ENCODE results near the gene IFNK. TPM values are rescaled to one million over a fixed set of nuclear protein-coding genes. Genes with fewer than 3 reads are reported as not detected.

Gene IFNK
- total RNA-seq, 1 donor from 2014 or later, result not detected

- TF ChIP-seq, protein P1, sequence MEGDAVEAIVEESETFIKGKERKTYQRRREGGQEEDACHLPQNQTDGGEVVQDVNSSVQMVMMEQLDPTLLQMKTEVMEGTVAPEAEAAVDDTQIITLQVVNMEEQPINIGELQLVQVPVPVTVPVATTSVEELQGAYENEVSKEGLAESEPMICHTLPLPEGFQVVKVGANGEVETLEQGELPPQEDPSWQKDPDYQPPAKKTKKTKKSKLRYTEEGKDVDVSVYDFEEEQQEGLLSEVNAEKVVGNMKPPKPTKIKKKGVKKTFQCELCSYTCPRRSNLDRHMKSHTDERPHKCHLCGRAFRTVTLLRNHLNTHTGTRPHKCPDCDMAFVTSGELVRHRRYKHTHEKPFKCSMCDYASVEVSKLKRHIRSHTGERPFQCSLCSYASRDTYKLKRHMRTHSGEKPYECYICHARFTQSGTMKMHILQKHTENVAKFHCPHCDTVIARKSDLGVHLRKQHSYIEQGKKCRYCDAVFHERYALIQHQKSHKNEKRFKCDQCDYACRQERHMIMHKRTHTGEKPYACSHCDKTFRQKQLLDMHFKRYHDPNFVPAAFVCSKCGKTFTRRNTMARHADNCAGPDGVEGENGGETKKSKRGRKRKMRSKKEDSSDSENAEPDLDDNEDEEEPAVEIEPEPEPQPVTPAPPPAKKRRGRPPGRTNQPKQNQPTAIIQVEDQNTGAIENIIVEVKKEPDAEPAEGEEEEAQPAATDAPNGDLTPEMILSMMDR (conservative IDR thresholded peaks at IDR 0.05; ENCODE audit: low read depth, low read length), result peak; percentile 83
- no peak for DNase-seq (ENCODE audit: low read depth)
- peak within 1 kb of the TSS; percentile 70 for H3K4me3 ChIP-seq (ENCODE audit: low read depth, low read length)
Observed at GRCh38 chr9:27529316-27530278, 5.5 kb downstream of the IFNK start, which contains the start of gene MOB3B. TSS of gene MOB3B (minus strand) at chr9:27529814. CDS start at chr9:27455550, 74,264 bp downstream.

GRCh38 chr9:27530915-27531755 is 7.0 kb downstream of the IFNK start:
- TF ChIP-seq, protein P1 (conservative IDR thresholded peaks at IDR 0.05; ENCODE audit: low read depth, low read length), result no peak
- no peak overlapping the region for H3K4me3 ChIP-seq (ENCODE audit: low read depth, low read length)
- DNase-seq (ENCODE audit: low read depth), result no peak

DNA sequence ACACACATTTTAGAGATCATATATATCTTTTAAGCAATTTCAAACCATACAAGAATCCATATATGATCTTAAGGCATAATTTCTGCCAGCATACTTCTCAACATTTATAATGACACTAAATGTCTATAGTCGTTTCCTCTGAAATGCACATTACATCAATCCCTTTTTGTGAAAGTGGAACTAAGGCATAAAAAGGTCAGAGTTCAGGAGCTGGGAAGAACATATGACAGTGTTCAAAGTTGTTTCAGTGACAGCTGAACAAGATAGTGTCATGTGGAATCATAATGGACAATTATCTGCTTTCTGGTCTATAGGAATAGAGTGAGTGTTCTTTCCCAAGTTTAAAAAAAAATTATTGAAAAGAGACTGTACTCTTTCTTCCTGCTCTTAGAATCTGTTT is 8.0 kb downstream of the IFNK start:
- TF ChIP-seq, protein P1 (conservative IDR thresholded peaks at IDR 0.05; ENCODE audit: low read depth, low read length), result no peak
- DNase-seq (ENCODE audit: low read depth), result no peak
- H3K4me3 ChIP-seq (ENCODE audit: low read depth, low read length), result no peak overlapping the region

DNA sequence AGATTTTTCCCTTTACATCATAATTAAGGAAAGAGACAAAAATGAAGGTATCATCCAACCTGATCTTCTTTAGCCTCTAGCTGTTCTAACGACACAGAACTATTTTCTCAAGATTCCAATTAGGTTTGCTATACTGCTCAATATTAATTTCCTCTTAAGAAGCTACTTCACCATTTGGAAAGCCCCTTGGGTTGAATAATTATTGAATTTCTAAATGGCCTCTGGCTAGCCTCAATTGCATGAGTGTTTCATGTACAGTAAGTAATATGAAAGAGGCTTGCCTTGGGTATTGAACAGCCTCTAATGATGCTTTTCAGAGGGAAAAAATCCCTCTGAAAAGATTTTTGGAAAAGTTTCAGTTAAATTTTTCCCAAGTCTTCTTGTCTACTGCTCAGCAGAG is 9.2 kb downstream of the IFNK start:
- no peak overlapping the region for H3K4me3 ChIP-seq (ENCODE audit: low read depth, low read length)
- DNase-seq (ENCODE audit: low read depth), result no peak
- TF ChIP-seq, protein P1 (conservative IDR thresholded peaks at IDR 0.05; ENCODE audit: low read depth, low read length), result no peak

DNA sequence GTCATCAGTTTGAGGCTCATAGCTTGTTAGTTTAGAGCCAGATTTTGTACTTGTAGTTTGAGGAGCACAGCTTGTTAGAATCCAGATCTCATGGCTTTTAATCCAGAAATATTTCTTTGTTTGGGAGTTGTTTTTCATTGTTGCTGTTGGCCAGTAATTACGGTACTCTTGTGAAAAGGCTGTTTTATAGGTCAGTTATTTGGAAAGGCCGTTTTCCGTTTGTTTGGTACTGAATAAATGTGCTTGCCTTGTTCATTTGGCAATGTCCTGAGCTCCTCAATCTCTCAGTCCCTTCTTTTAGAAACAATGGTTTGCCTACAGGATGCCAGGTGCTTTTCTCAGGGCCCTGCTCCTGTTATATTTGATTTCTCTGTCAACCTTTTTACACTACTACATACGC is 10.0 kb downstream of the IFNK start:
- no peak for DNase-seq (ENCODE audit: low read depth)
- H3K4me3 ChIP-seq (ENCODE audit: low read depth, low read length), result no peak overlapping the region
- TF ChIP-seq, protein P1 (conservative IDR thresholded peaks at IDR 0.05; ENCODE audit: low read depth, low read length), result no peak

DNA sequence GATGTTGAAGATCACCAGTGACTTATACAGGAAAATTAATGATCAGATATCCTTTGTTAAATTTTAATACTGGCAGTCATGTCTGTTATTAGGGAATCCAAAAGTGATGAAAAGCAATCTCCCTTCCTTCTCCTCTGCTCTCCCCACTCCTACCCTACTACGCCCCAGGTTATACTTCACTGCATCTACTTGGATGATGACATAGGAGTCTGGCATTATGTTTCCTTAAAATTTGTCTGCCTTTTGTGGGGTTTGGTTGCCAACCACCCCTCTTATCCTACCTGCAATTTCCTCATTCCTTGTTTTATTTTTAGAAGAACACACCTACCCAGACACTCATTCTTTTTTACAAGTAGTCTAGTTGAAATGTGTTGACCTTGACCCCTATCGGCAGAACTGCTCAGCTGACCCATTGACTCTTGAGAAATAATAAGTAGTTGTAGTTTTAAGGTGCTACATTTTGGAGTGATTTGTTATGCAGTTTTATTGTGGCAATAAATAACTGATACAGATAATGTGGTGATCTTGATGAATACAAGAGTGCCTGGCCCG is 10.6 kb downstream of the IFNK start:
- TF ChIP-seq, protein P1 (conservative IDR thresholded peaks at IDR 0.05; ENCODE audit: low read depth, low read length), result no peak
- no peak for DNase-seq (ENCODE audit: low read depth)
- H3K4me3 ChIP-seq (ENCODE audit: low read depth, low read length), result no peak overlapping the region

Data from epithelial cell of proximal tubule (primary cell).